GM18861 (cell line): ENCODE results near the gene SASH1.
"Not testable (repeated sequence)": the region's sequence is repeated elsewhere in the genome, so short reads cannot be mapped to it uniquely, and the experiment has no call there.

Source experiments
- ATAC-seq: cut with Tn5 transposase; IDR thresholded peaks from one replicate; pipeline ENCODE4 v1.9.1; 2021; ENCODE audit not compliant: unreplicated experiment

The SASH1 gene

GRCh38 chr6:148364056-148364824 is 21.6 kb downstream of the SASH1 start:
- ATAC-seq: no peak

GRCh38 chr6:148365041-148365440 is 22.4 kb downstream of the SASH1 start:
- no peak for ATAC-seq

GRCh38 chr6:148367411-148368024 is 24.9 kb downstream of the SASH1 start:
- peak; percentile 60 for ATAC-seq

GRCh38 chr6:148370176-148370575 is 27.5 kb downstream of the SASH1 start:
- ATAC-seq: no peak

GRCh38 chr6:148374040-148374774 is 31.6 kb downstream of the SASH1 start:
- ATAC-seq: no peak

- ATAC-seq: no peak
Measured at GRCh38 chr6:148375401-148375800, 32.8 kb downstream of the SASH1 start.

GRCh38 chr6:148379481-148379880 is 36.8 kb downstream of the SASH1 start:
- no peak for ATAC-seq

GRCh38 chr6:148379966-148380713 is 37.5 kb downstream of the SASH1 start:
- no peak for ATAC-seq

- not testable (repeated sequence) for ATAC-seq
Measured at GRCh38 chr6:148382051-148382450, 39.4 kb downstream of the SASH1 start.

GRCh38 chr6:148382861-148383260 is 40.2 kb downstream of the SASH1 start:
- no peak for ATAC-seq

- no peak for ATAC-seq
Measured at GRCh38 chr6:148383658-148384368, 41.2 kb downstream of the SASH1 start.

- no peak for ATAC-seq
Measured at GRCh38 chr6:148385379-148385778, 42.7 kb downstream of the SASH1 start.

- no peak for ATAC-seq
Measured at GRCh38 chr6:148388521-148388920, 45.9 kb downstream of the SASH1 start.

GRCh38 chr6:148389086-148389485 is 46.4 kb downstream of the SASH1 start:
- no peak for ATAC-seq

GRCh38 chr6:148389917-148390316 is 47.3 kb downstream of the SASH1 start:
- ATAC-seq: no peak

GRCh38 chr6:148392127-148392526 is 49.5 kb downstream of the SASH1 start:
- ATAC-seq: not testable (repeated sequence)

- ATAC-seq: no peak
Measured at GRCh38 chr6:148392671-148393070, 50.0 kb downstream of the SASH1 start.

GRCh38 chr6:148395583-148396101 is 53.0 kb downstream of the SASH1 start:
- no peak for ATAC-seq

GRCh38 chr6:148396411-148396810 is 53.8 kb downstream of the SASH1 start:
- no peak for ATAC-seq

GRCh38 chr6:148396926-148397325 is 54.3 kb downstream of the SASH1 start:
- ATAC-seq: no peak
